ENCODE measurements around the gene TNFRSF25.

DNA sequence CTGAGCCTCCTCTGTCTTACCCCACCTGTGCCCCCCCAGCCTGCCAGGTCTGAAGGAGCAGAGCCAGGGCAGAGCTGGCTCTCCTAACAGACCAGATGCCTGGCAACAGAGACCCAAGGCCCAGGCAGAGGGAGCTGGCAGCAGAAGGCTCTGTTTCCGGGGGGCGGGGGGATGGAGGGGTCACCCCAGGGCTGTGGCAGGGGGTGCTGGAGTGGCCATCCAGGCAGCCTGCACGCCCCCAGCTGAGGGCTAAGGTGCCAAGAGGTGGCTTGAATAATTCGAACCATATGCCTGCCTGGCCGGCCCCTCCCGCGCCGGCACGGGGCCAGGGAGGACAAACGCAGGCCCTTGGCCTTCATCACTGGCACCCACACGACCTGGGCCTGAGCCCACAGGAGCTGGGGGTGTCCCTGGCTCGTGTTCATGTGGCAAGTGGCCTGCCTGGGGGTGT lies 41.5 kb upstream of the TNFRSF25 start:
- TF ChIP-seq POLR2A (IDR thresholded peaks at IDR 0.05; ENCODE audit: low read depth, low read length), result no peak
- no peak for TF ChIP-seq TAF1 (IDR thresholded peaks at IDR 0.05; ENCODE audit: borderline replicate concordance, low read depth, low read length)
